ENCODE measurements around the gene RDH5. TPM values are rescaled to one million over a fixed set of nuclear protein-coding genes. Genes with fewer than 3 reads are reported as not detected.

Gene RDH5
- total RNA-seq, 1 donor from 2014 or later, result 11.2 TPM

DNA sequence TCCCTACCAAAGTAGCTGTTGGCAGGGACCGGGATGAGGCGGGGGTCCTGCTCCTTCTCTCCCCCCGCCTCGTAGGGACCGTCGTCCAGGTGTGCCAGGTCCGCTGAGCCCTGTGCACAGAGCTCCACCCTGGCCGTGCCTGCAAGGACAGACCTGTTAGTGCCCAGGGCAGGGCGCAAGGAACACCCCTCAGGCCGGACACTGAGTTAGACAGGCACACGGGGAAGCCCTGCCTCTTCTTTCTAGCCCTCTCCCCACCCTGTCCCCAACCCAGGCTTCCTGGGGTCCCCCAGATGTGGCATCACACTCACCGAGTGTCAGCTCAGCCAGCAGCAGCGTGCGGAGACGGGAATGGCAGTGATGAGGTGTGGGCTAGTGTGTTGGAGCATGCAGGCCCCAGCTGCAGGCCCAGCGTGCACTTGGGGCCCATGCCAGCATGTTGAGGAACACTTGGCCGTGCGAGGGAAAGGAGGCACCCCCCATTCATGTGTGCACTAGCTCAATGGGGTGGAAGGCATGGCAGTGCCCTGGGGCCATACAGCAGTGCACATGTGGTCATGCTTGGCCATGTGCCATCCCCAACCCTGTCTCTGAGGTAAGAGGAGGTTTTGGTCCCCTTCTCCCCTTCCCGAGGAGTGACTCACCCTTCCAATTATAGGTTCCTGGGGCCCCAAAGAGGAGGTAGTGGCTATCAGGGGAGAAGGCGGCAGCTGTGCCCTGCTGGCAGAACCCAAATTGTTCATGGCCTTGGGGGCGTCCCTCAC is 19.8 kb upstream of the RDH5 start:
- H3K27me3 Mint-ChIP-seq (ENCODE audit: low read depth), result peaks cover 17% of the 10 kb centered on the region
- no peak for DNase-seq (ENCODE audit: low spot score in 2 of 2, unreplicated experiment in 2 of 2)
- H3K36me3 Mint-ChIP-seq, result no peaks in the 10 kb centered on the region
- TF ChIP-seq, protein P1, sequence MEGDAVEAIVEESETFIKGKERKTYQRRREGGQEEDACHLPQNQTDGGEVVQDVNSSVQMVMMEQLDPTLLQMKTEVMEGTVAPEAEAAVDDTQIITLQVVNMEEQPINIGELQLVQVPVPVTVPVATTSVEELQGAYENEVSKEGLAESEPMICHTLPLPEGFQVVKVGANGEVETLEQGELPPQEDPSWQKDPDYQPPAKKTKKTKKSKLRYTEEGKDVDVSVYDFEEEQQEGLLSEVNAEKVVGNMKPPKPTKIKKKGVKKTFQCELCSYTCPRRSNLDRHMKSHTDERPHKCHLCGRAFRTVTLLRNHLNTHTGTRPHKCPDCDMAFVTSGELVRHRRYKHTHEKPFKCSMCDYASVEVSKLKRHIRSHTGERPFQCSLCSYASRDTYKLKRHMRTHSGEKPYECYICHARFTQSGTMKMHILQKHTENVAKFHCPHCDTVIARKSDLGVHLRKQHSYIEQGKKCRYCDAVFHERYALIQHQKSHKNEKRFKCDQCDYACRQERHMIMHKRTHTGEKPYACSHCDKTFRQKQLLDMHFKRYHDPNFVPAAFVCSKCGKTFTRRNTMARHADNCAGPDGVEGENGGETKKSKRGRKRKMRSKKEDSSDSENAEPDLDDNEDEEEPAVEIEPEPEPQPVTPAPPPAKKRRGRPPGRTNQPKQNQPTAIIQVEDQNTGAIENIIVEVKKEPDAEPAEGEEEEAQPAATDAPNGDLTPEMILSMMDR (IDR thresholded peaks at IDR 0.05; ENCODE audit: unreplicated experiment), result no peak
- H3K9me3 Mint-ChIP-seq, result no peaks in the 10 kb centered on the region
- no peak overlapping the region for H3K27ac Mint-ChIP-seq
- no peaks in the 10 kb centered on the region for H3K4me1 Mint-ChIP-seq
- H3K4me3 Mint-ChIP-seq, result no peak overlapping the region

DNA sequence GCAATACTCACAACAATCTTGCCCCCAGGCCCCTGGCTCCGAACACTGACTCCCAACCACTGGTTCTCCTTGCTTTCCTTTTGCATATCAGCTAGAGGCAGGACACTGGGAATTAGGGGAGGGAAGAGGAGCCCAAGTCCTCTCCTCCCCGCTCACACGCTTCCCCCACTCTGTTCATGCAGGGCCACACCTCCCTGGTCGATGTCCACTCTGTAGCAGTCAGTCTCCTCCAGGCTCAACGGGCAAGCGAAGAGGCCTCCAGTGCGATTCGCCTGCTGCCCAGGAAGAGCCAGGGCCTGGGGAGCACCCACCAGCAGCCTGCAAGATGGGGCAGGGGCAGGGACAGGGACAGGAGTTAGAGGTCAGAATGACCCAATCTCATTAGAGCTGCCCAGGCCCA is 17.3 kb upstream of the RDH5 start:
- Mint-ChIP-seq H3K4me1 (peaks cover 8% of the 10 kb centered on the region), H3K4me3 (no peak overlapping the region), H3K36me3 (no peaks in the 10 kb centered on the region), H3K9me3 (no peaks in the 10 kb centered on the region), H3K27ac (no peak overlapping the region), H3K27me3 (ENCODE audit: low read depth) (peaks cover 37% of the 10 kb centered on the region)
- TF ChIP-seq, protein P1 (IDR thresholded peaks at IDR 0.05; ENCODE audit: unreplicated experiment), result no peak
- no peak for DNase-seq (ENCODE audit: low spot score in 2 of 2, unreplicated experiment in 2 of 2)

DNA sequence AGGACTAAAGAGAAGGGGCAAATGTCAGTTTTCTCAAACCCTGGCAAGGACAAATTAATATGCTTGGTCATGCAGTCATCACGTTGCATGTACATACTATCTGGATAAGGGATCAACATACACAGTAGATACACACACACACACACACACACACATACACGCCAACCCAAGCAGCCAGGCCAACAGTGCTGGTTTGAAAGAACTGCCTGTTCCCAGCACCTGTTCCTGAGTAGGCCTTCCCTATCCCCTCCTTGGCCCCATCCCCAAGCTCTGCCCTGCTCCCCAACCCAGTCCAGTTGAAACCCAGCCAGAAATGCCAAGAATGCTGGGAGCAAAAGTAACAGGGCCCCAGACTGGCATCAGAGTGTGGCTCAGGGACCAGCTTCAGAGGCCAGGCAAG is 16.9 kb upstream of the RDH5 start:
- Mint-ChIP-seq H3K4me1 (peaks cover 12% of the 10 kb centered on the region), H3K27ac (no peak overlapping the region), H3K9me3 (no peaks in the 10 kb centered on the region), H3K4me3 (no peak overlapping the region), H3K27me3 (ENCODE audit: low read depth) (peaks cover 41% of the 10 kb centered on the region), H3K36me3 (no peaks in the 10 kb centered on the region)
- TF ChIP-seq, protein P1 (IDR thresholded peaks at IDR 0.05; ENCODE audit: unreplicated experiment), result no peak
- DNase-seq (ENCODE audit: low spot score in 2 of 2, unreplicated experiment in 2 of 2), result no peak

DNA sequence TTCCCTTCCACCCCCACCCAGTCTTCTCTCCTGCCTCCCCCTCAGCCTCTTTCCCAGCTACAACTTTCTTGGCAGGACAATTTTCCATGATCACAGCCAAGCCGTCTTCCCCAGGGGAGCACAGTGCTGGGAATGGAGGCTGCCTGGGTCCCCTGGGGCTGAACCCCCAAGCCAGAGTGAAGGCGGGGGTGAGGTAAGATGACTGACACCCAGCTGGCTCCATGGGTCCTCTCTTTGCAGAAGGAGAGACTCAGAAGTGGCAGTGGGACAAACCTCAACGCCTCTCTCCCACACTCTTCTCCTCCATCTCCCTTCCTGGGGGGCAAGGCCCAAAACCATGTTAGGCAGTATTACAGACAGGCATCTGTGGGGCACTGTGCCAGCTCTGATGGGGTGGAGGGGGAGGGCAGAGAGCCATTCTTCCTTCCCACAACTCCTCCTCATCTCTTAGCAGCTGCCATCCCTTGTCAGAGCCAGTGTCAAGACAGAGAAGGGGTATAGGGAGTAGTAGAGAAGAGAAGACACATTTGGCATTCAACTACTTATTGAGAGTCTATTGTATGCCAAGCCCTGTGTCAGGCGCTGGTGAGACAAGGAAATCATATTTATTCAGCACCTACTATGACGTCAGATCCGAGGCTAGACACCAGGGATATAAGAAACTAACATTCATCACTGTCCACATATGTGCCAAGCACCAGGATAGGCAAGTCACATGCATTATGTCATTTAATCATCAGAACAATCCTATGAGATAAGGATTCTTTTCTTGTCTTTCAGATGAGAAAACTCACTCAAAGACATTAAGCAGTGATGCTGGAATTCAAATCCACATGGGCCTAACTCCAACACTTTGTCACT is 16.1 kb upstream of the RDH5 start:
- DNase-seq (ENCODE audit: low spot score in 2 of 2, unreplicated experiment in 2 of 2), result no peak
- no peak overlapping the region for H3K4me3 Mint-ChIP-seq
- H3K27me3 Mint-ChIP-seq (ENCODE audit: low read depth), result peaks cover 50% of the 10 kb centered on the region

DNA sequence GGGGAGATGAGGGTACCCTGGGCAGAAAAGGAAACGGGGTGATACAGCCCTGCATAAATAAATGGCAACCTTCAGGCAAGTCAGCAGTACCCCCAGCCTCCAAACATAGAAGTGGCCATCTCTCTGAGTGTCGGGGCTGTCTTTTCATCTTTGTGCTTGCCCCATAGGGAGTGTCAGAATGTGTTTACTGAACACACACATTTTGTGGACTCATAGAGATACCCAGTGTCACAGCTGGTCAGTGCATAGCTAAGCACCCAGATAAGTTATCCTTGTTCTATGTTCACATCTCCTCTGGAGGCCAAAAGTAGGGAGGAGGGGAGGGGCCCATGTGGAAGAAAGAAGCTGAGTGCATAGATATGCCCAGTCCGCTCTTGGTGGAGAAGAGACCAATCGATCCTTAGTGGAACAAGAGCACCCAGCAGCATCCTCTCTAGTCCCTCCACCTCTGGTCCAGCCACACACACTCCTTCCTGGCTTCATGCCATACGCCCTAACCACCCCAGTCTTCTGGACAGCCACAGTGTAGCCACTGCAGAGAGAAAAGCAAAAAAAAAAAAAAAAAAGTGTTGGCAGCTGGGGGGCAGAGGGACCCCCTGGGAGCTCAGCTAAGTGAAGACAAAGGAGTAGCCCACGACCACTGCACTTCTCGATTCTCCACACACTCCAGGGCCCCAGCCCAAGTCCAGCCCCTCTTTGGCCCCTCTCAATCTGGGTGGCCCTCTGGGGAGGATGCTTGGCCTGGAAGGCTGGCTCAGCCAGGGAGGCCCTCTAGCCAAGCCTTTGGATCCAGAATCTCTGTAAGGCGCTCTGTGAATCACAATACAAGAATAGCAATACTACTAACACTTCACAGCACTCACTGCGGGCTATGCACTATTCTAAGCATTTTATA is 15.1 kb upstream of the RDH5 start:
- no peak for DNase-seq (ENCODE audit: low spot score in 2 of 2, unreplicated experiment in 2 of 2)
- no peak overlapping the region for H3K4me3 Mint-ChIP-seq
- peaks cover 59% of the 10 kb centered on the region for H3K27me3 Mint-ChIP-seq (ENCODE audit: low read depth)
- H3K9me3 Mint-ChIP-seq, result no peaks in the 10 kb centered on the region
- no peak overlapping the region for H3K27ac Mint-ChIP-seq
- no peaks in the 10 kb centered on the region for H3K36me3 Mint-ChIP-seq
- TF ChIP-seq, protein P1 (IDR thresholded peaks at IDR 0.05; ENCODE audit: unreplicated experiment), result no peak
- peaks cover 17% of the 10 kb centered on the region for H3K4me1 Mint-ChIP-seq

More for the DNA sequence above, 16.1 kb upstream of the RDH5 start:
- no peak overlapping the region for H3K27ac Mint-ChIP-seq
- H3K9me3 Mint-ChIP-seq, result no peaks in the 10 kb centered on the region
- TF ChIP-seq, protein P1 (IDR thresholded peaks at IDR 0.05; ENCODE audit: unreplicated experiment), result no peak
- no peaks in the 10 kb centered on the region for H3K36me3 Mint-ChIP-seq
- H3K4me1 Mint-ChIP-seq, result peaks cover 17% of the 10 kb centered on the region
